ENCODE data around the gene CCDC102A.

The CCDC102A gene

GRCh38 chr16:57474671-57475661 is 61.4 kb downstream of the CCDC102A start:
- TF ChIP-seq CTCF (IDR thresholded peaks at IDR 0.05; ENCODE audit: extremely low read depth, missing control alignments), result no peak
- no peak for DNase-seq (ENCODE audit: low spot score)

- no peak for TF ChIP-seq CTCF (IDR thresholded peaks at IDR 0.05; ENCODE audit: extremely low read depth, missing control alignments)
- DNase-seq (ENCODE audit: low spot score), result no peak
Observed at GRCh38 chr16:57473906-57474305, 62.5 kb downstream of the CCDC102A start.

GRCh38 chr16:57473176-57473840 is 63.1 kb downstream of the CCDC102A start:
- DNase-seq (ENCODE audit: low spot score), result no peak
- no peak for TF ChIP-seq CTCF (IDR thresholded peaks at IDR 0.05; ENCODE audit: extremely low read depth, missing control alignments)

- no peak for DNase-seq (ENCODE audit: low spot score)
- TF ChIP-seq CTCF (IDR thresholded peaks at IDR 0.05; ENCODE audit: extremely low read depth, missing control alignments), result no peak
Observed at GRCh38 chr16:57472665-57473060, 63.7 kb downstream of the CCDC102A start.

- DNase-seq (ENCODE audit: low spot score), result no peak
- no peak for TF ChIP-seq CTCF (IDR thresholded peaks at IDR 0.05; ENCODE audit: extremely low read depth, missing control alignments)
Observed at GRCh38 chr16:57471852-57472664, 64.3 kb downstream of the CCDC102A start.

- DNase-seq (ENCODE audit: low spot score), result no peak
- no peak for TF ChIP-seq CTCF (IDR thresholded peaks at IDR 0.05; ENCODE audit: extremely low read depth, missing control alignments)
Observed at GRCh38 chr16:57471209-57471608, 65.2 kb downstream of the CCDC102A start.
